Hepatocyte (in vitro differentiated cells): ENCODE results near the gene MTNR1A.

ENCODE experiments used
- EZH2 ChIP-seq: fragments of 200-600 bp; sonication (generic); IDR thresholded peaks from 2 replicates; pipeline ENCODE4 v1.6.1; 2016; ENCODE audit warnings: antibody characterized with exemption, mild to moderate bottlenecking, borderline replicate concordance
- TF ChIP-seq, protein P1 (sequence below): fragments of 200-600 bp; sonication (generic); IDR thresholded peaks from 2 replicates; pipeline ENCODE4 v1.5.1; 2016; ENCODE audit warnings: antibody characterized with exemption, mild to moderate bottlenecking; ENCODE audit not compliant: poor library complexity

DNA sequence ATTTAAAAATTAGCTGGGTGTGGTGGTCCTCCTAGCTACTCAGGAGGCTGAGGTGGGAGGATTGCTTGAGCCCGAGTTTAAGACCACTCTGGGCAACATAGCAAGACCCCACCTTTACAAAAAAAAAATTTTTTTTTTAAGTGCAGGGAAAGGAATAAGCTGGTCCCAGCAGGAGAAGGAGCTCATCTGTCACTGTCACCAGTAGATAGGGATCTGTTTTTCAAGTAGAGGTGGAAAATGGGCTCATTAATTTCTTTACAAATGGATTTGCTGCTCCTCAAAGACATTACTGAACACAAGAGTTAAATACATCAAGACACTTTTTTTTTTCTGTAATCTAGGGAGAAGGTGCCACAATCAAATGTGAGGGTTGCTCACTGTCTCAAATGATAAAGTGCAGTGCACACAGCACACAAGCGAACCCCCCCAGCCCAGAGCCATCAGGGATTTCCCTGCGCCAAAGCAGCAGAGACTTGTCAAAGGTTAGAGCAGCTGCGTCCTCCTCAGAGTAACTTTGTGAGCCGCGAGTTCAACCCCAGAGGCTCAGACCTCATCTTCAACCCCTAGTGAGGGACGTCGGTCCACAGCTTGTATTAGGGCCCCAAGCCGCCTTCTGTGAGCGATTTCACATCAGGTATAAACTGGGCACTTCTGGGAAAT, 14.3 kb upstream of the MTNR1A start:
- TF ChIP-seq, protein P1, sequence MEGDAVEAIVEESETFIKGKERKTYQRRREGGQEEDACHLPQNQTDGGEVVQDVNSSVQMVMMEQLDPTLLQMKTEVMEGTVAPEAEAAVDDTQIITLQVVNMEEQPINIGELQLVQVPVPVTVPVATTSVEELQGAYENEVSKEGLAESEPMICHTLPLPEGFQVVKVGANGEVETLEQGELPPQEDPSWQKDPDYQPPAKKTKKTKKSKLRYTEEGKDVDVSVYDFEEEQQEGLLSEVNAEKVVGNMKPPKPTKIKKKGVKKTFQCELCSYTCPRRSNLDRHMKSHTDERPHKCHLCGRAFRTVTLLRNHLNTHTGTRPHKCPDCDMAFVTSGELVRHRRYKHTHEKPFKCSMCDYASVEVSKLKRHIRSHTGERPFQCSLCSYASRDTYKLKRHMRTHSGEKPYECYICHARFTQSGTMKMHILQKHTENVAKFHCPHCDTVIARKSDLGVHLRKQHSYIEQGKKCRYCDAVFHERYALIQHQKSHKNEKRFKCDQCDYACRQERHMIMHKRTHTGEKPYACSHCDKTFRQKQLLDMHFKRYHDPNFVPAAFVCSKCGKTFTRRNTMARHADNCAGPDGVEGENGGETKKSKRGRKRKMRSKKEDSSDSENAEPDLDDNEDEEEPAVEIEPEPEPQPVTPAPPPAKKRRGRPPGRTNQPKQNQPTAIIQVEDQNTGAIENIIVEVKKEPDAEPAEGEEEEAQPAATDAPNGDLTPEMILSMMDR, result no peak
- TF ChIP-seq EZH2, result no peak
